ENCODE measurements around the gene RBMS3.

The RBMS3 gene

DNA sequence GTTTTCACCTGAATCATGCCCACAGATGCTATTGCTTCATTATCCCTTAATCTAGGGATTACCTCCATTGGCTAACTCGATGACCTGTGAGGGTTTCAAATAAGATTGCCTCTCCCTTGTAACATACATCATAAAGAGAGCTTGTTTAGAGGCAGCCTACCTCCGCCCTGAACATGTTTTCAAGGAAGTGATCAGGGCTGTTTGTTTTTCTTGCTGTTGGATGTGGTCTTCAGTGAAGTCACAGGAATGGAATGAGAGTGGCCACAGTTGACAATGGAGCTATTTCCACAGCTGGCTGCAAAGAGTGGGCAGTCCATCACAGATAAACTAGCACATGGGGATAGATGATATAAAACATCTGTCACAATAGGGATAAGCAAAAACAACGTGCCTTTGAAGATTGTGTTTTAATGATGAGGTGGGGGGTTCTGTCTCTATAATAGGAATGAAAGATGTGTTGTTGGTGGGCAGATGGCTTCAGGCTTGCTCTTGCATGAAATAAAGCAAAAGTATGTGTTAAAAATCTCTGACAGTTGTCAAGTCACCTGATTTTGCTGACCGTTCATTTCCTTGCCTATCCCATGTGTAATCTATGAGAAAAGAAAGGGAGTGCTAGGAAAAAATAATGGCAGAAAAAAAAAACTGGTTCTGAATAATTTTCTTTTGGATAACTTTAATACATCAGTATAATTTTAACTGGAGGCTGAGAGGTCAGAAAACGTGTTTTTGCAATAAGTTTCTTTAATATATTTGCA is 642.3 kb downstream of the RBMS3 start:
- DNase-seq: no peak

DNA sequence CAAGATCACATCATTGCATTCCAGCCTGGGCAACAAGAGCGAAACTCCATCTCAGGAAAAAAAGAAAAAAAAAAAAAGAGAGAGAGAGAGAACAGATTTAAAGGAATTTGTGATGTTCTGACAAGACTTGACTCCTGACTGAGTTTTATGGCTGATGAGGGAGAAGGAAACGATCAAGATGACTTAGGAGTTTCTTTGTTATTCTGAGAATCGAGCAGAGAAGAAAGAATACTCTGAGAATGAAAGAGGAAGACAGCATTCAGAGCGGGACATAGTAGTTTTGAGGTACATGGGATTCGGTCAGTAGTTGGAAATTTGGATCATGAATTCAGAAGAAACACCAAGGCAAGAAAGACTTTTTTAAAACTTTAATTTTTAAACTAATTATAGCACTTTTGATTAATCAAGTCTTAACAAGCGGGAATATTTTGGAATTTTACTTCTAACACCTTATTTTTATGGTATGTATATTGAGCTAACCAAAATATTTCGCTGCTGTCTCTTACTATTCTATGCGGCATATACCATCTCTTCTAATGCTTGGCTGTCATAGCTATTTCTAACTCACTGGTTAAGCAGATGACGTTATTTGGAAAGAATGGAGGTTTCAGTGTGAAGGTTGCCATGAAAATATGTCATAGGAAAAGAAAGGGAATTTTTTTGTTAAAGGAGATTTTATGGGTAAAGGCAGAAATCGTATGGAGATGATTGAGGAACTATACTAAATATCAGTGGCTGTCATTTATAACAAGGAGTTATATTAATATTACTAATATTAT is 644.1 kb downstream of the RBMS3 start:
- no peak for DNase-seq

DNA sequence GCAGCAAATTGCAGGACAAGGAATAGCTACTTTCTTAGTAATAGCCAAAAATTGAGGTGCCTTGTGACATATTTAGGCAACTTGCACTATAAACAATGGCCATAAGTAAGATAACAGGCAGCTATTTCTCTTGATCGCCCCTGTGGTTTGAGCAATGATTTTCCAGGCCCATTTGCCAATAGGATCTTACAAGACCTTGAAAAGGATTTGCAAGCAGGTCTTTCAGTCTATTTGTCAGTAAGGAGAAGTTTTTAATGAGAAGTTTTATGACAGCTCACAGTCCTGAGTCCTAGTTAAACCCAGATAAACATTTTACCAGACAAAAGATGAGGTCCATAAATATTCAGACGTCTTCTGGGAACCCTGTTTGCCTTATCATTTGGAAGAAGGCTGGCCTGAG is 645.5 kb downstream of the RBMS3 start:
- DNase-seq: no peak

DNA sequence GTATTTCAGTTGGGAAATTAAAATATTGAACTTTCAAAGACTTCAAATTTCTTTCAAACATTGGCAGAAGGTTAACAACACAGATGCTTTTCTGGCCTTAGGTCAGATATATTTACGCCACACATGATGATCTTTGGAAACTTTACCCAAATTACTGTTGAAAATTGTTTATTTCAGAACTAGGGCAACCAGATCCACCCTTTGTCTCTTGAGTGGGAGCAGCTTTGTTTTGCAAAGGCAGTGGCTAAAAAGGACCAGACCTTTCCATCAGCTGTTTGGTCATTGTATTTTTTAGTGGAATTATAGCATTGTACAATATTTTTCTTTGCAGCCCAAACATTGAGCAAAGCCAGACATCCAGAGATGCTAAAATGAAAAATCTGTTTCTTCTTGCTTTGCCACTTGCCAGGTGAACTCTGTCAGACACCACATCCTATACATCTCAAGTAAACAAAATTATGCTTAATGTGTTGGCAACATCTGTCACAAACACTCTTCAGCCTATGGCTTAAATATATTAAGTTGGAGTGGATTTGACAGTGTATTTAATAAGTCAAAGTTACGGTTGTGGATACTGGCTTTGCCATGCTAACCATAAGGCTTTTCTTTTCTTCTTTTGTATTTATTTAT is 651.9 kb downstream of the RBMS3 start:
- DNase-seq: no peak

DNA sequence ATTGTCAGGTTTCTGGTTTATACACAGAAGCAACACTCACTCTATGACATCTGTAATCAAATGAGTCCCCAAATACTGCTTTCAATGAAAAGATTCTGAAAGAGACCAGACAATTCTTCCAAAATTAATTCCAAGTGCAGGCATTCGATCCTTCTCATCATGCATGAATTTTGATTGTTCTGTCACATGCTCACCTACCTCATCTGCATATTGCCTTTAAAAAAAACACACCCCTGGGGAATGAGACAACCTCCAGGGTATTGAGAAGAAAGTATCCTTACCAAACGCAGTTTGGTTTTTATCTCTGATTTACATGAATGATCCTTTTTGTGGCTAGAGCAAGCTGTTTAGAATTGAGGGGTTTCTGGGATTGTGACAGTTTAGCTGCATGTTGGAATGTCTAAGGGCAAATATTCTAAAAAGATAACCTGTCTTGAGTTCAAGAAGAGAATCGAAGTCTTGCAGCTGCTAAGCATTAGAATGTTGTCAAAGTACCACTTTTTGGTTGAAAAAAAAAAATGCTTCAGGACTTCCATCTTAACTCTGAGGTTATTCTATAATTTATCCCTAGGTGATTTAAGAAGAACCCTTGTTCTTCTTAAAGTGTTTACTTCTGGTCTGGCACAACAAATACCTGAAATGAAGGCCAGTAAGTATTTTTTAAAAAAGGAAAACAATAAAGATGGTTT is 653.1 kb downstream of the RBMS3 start:
- DNase-seq: no peak

DNA sequence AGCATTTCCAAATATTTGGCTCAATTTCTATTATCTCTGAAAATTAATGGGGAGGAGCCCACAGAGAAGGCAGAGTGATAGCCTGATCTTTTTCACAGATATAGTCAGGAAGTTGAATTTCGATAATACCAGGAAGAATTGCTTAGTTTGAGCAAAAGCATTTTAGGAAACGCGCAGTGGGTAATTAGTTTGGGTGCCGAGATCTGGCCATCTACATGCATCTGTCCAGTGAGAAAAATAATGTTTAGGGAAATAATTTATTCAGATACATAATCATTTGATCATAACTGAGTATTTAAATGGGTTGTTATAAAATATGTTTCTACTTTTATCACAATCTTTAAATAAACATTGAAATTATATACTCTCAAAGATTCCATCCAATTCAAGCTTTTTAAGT is 653.9 kb downstream of the RBMS3 start:
- DNase-seq: no peak

DNA sequence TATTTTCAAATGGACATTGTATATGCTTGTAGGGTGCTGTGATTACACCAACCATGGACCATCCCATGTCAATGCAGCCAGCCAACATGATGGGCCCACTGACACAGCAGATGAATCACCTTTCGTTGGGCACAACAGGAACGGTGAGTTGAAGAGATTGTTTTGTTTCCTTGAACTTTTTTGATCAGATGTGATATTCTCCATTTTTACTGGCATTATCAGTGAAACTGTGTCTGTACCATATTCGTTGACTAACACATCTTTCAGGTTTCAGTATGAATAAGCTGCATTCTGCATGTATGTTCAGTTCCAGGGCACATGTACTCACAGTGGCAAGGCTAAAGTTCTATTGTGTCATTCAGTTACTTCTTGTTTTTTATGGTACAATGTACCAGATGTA is 655.2 kb downstream of the RBMS3 start:
- DNase-seq: no peak

DNA sequence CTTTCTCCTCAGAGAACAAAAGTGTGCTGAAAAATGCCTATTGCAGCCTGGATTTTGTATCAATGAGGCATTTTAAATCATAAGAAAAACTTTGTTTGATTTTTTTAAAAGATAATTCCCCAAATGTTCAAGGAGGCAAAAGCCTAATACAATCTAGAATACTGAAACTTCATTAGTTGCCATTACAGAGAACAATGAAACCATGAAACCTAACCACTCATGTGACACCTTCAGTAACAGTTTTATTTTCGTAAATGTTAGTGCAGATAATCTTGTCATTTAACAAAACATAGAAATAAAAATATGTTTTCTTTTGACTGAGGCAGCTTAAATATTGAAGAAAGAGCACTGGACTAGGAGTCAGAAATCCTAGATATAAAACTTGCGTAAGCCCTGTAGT is 655.9 kb downstream of the RBMS3 start:
- no peak for DNase-seq

DNA sequence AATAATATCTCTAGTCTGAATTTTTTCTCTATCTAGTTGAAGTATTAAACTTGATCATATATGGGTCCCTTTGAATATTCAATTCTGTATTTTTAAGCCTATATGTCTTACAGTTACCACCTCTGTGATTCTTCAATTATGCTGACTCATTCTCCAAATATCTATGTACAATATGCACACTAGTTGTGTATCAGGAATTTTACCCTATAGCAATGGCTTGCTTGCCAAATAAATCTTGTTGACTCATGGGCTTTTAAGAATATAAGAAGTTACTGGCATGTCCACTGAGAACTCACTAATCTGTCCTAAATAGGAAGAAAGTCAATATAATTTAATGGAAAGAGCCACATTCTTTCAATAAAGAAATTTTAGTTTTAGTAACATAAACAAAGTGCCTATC is 656.3 kb downstream of the RBMS3 start:
- DNase-seq: no peak

DNA sequence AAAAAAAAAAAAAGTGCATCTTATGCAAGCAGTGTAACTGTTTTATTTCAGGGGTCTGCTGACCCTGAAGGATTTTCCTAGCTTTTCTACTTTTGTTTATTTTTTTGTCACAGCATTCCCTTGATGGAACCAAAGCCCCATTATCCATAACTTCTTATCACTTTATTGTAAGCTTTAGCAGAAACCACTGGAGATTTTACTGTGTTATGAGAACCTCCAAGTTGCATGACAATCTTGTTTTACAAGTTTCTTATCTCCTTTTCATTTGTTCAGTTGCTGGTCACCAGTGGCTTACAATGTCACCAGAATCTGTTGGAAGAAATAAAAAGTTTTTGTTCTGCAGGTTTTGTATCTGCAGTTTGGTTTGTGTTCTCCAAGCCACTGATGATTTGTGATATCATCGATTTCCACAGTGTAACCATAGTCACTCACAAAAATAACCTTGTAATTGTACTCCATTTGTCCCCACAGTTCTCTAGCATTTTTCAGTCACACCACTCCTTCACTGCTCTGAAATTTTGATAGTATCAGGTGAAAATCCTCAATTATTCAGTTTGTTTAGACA is 660.0 kb downstream of the RBMS3 start:
- DNase-seq: no peak

DNA sequence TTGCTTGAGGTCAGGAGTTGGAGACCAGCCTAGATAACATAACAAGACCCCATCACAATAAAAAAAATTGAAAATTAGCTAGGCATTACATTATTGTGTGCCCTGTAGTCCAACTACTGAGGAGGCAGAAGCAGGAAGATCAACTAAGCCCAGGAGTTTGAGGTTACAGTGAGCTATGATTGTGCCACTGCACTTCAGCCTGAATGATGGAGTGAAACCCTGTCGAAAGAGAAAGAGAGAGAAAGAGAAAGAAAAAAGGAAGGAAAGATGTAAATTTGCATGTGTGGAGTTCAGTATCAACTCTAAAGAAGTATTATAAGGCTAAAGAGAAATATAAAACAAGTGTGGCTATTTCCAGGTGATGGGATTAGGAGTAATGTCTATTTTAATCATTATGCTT is 661.4 kb downstream of the RBMS3 start:
- no peak for DNase-seq

DNA sequence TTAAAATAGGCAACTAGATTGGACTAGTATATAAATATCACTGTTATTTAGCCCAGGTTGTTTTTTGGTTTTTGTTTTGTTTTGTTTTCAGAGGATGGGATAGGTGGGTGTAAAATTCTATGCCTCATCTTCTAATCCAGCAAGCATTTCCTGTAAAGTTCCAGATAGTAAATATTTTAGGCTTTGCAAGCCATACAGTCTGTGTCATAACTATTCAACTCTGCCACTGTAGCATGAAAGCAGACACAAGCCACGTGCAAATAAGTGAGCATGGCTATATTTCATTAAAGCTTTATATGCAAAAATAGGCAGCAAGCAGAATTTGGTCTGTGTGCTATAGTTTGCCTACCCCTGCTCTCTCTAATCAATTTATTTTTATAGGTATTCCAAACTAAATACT is 668.3 kb downstream of the RBMS3 start:
- DNase-seq: no peak

DNA sequence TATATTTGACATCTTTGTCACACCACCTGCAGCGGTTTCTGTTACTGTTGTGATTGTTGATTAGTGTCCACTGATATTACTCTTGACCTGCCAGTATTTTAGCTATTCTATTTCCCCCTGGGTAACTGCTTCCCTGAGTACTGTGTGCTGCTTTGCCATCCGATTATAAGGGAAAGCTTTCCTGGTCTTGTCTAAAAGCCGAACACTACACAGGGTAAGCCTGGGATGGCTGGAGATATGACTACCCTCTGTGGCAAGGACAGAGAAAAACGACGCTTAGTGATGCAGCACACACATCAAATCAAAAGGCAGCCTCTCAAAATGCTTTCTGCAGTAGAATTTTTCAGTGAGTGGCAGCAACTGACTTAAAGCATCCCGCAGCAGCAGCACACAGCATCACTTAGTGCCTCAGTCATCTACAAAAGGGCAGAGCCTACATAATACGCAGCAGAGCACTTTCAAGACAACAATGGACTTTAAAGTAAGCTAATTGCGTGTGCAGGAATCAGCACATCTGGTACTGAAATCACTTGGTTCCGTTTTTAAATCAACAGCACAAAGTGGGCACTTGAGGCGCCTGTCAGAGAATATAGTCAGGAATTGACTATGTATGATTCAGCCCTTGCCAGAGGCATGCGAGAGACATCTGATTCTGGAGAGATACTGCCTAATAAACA is 669.2 kb downstream of the RBMS3 start:
- no peak for DNase-seq

DNA sequence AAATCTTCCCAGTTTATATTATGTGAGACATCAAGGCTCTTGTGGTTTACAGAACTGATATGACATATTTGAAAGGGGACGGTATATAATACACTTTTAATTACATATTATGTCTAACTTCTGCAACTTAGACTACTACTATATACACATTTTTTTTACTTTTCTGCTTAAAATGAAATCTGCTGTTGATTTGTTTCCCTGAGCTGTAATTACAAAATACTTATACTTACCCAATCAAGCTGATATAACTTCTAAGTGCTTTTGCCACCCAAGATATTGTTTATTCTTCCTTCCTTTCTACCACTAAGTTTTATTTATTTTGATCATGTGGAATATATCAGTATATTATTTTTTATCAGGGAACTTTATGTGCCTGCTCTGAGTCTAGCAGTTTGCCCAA is 671.6 kb downstream of the RBMS3 start:
- DNase-seq: no peak

DNA sequence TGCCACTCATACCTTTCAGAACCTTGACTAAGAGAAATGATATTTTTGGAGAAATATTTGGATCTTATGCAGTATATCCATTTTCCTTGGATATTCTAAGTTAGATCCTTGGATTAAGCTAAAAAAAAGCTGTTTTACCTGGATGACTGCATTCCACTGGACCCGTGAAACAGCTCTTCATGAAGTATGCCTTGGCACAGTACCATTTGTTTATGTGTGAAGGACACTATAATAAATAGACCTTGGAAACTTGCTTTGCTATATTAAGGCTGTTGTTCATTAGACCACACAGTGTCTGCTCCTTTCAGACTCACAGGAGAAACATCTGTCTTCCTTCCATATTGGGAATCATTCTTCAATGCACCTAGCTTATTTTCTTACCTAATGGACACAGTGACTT is 674.5 kb downstream of the RBMS3 start:
- no peak for DNase-seq

DNA sequence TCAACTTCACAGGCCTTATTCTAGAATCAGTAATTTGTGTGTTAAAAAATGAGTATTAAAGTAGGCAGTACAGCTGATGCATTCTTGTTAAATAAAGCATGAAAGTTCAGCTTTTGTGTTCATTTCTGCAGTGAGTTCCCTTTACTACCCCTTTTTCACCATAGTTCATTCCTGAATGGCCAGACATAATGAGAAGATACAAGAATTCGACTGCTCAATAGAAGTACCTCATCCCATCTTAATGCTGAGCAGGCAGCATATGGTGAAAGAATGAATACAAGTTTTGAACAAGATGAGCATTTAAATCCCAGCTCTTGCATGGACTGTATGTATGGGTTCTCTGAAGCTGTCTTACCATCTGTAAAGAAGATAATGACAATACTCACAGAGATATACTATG is 677.9 kb downstream of the RBMS3 start:
- DNase-seq: no peak

DNA sequence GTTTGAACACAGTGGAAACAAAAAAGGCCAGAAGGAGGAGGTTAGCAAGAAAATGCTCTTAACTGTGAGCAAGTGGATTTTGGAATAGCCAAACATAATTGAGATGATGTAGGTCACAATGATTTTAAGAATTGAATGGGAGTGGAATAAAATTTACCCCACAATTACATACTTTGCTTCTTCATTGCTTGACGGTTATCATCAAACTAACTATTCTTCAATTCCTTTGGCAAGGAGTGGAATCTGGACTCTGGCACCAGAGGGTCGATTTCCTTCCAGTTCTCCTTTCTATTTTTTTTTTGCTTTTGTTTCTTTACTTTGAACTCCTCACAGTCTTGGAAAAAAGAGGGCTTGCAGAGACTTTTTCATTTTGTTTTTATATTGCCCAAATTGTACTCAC is 691.0 kb downstream of the RBMS3 start:
- DNase-seq: no peak

DNA sequence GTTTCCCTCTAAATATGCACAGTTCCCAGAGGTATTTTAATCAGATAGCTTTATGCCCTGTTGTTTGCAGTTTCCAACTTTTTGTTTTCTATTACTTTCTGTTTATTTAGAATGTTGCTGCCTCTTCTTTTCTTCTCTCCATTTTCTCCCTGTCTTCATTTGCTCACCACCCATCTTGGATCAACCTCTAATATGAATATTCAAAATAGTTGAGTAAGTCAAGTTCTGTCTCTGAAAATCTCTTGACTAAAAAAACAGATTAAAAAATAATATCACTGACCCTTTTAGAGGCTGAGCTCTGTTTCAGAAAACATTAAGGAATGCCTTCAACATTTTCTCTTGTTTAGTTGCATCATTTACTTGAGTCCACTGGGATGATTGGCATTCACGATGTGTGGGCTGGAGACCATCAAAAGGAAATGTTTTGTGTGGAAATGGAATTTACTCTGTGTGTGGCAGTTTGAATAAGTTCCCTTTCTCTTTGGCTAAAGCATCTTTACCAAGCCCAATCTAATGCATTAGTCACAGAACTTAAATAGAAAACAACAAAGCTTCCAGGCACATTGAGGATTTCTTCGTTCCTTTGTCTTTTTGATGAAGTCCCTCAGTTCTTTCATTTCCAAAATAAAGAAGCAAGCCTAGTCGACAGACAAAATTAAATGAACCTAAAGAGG is 691.6 kb downstream of the RBMS3 start:
- DNase-seq: no peak

DNA sequence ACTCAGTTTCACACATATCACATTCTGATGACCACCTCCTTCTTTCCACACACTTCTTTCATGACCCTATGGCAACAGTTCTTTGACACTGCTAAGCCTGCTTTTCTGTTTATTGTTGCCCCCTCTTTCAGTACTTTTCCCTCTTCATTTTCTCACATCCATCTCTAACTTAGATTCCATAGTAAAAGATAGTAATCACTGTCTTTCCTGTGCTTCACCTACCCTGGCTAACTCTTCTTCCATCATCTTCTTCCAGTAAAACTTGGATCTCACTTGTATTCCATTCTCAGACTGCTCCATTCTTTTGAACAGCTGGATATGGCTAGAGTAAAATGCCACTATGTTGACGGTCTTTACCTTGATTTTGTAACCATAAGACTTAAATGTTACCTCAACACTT is 692.9 kb downstream of the RBMS3 start:
- no peak for DNase-seq

DNA sequence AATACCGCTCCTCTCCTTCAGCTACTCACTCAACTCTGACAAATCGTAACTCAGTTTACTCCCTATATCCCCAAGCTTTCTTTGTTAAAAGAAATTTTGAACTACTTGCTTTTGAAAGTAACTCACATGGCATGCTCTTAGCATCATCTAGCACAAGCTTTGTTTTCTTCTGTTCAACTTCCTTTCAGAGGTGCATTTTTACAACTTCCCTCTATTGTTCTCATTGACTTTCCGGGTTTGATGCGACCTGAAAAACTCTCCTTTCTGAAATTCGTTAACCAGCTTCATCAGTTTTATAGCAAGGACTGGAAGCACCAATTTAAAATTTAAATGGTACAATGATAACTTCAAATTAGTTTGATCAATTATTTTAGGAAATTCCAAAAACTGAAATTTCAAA is 696.0 kb downstream of the RBMS3 start:
- DNase-seq: no peak

DNA sequence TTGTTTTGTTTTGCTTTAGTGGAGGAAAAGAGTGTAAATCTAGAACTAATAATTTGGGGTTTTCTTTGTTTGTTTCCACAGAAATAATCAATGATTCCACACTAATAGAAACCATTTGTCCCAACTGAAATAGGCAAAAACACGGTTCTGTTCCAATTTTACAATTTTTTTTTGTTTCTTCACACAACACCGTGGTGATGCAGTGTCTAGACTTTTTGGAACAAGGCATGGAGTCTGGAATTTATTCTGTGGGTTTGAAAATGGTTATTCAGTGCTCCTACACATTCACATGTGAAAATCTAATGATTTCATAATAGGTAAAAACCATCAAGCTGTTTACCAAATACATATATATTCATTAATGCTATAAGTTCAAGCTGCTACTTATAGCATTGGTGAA is 696.5 kb downstream of the RBMS3 start:
- no peak for DNase-seq

DNA sequence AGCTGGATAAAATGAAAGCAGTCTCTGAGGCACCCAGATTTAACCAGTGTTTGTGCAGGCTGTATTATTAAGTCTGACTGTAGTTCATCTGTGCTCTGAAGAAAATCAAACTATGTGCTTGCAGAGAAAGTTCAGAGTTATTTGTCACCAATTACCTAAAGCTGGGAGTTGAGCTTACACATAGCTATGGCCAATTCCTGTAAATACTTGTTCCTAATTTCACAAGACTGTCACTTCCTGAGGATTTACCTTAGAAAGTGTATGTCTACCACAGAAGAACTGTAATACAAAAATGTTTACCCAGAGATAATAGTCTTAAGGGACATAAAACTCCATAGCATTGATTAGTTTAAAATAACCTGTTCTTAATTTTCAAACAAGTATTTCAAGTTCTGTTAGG is 697.2 kb downstream of the RBMS3 start:
- no peak for DNase-seq

Data from NCI-H1694 treated with DMSO at 0.1 percent for 48 hours (cell line).